ENCODE data around the gene GJA4. TPM values are rescaled to one million over a fixed set of nuclear protein-coding genes. Genes with fewer than 3 reads are reported as not detected.

Gene GJA4
- total RNA-seq, result 10 to 100 TPM in 3 of 4 donors, 1 to 10 TPM in 1; 9.9 to 56.1 (median 34.2) TPM

- TF ChIP-seq CTCF (IDR thresholded peaks at IDR 0.05; ENCODE audit: low read depth), result no peak
Measured at GRCh38 chr1:34792868-34793727, at the start of gene GJA4. TSS of gene GJA4 (plus strand) at chr1:34792999. CDS start at chr1:34794214, 1,215 bp downstream.

GRCh38 chr1:34743775-34744174 lies 49.0 kb upstream of the GJA4 start:
- TF ChIP-seq CTCF (IDR thresholded peaks at IDR 0.05; ENCODE audit: low read depth), result no peak

- no peak for TF ChIP-seq CTCF (IDR thresholded peaks at IDR 0.05; ENCODE audit: low read depth)
Measured at GRCh38 chr1:34744851-34745250, 47.9 kb upstream of the GJA4 start.

GRCh38 chr1:34745666-34746065 lies 47.1 kb upstream of the GJA4 start:
- TF ChIP-seq CTCF (IDR thresholded peaks at IDR 0.05; ENCODE audit: low read depth), result no peak

- TF ChIP-seq CTCF (IDR thresholded peaks at IDR 0.05; ENCODE audit: low read depth), result no peak
Measured at GRCh38 chr1:34746101-34746500, 46.7 kb upstream of the GJA4 start.

GRCh38 chr1:34746785-34747637 lies 45.8 kb upstream of the GJA4 start:
- TF ChIP-seq CTCF (IDR thresholded peaks at IDR 0.05; ENCODE audit: low read depth), result no peak

GRCh38 chr1:34747638-34747941 lies 45.2 kb upstream of the GJA4 start:
- no peak for TF ChIP-seq CTCF (IDR thresholded peaks at IDR 0.05; ENCODE audit: low read depth)

Data from subcutaneous adipose tissue (tissue), 4 donors.